ENCODE data around the gene ZBP1. TPM values are rescaled to one million over a fixed set of nuclear protein-coding genes. Genes with fewer than 3 reads are reported as not detected.

ZBP1 gene
- total and polyA plus RNA-seq, 2 experiments from 2014 or later, result not detected

DNA sequence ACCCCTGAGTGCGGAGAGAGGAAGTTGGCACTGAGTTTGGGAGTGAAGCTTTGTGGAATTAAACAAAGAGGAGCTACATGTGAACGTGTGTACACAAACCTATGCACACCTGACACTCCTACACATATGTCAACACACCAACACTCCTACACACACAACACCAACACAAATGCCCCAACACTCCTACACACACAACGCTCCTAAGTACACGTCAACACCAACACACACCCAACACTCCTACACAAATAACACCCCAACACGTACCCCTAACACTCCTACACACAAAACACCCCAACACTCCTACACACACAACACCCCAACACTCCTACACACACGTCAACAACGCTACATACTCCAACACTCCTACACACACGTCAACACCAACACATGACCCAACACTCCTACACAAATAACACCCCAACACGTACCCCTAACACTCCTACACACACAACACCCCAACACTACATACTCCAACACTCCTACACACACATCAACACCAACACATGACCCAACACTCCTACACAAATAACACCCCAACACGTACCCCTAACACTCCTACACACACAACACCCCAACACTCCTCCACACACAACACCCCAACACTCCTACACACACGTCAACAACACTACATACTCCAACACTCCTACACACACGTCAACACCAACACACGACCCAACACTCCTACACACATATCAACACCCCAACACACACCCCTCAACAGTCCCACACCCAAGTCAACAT is 40.1 kb upstream of the ZBP1 start:
- no peak overlapping the region for H3K27ac ChIP-seq
- H3K9me3 ChIP-seq (ENCODE audit: low read depth), result no peaks in the 10 kb centered on the region
- H3K4me1 ChIP-seq (ENCODE audit: low read depth), result no peaks in the 10 kb centered on the region
- H3K4me3 ChIP-seq, result no peak overlapping the region
- DNase-seq (ENCODE audit: low read depth in 1 of 2, low spot score in 1 of 2), result no peak
- TF ChIP-seq, protein P1, sequence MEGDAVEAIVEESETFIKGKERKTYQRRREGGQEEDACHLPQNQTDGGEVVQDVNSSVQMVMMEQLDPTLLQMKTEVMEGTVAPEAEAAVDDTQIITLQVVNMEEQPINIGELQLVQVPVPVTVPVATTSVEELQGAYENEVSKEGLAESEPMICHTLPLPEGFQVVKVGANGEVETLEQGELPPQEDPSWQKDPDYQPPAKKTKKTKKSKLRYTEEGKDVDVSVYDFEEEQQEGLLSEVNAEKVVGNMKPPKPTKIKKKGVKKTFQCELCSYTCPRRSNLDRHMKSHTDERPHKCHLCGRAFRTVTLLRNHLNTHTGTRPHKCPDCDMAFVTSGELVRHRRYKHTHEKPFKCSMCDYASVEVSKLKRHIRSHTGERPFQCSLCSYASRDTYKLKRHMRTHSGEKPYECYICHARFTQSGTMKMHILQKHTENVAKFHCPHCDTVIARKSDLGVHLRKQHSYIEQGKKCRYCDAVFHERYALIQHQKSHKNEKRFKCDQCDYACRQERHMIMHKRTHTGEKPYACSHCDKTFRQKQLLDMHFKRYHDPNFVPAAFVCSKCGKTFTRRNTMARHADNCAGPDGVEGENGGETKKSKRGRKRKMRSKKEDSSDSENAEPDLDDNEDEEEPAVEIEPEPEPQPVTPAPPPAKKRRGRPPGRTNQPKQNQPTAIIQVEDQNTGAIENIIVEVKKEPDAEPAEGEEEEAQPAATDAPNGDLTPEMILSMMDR (IDR thresholded peaks at IDR 0.05; ENCODE audit: low read depth, low read length), result no peak
- H3K36me3 ChIP-seq, result no peaks in the 10 kb centered on the region
- H3K27me3 ChIP-seq, result no peaks in the 10 kb centered on the region

DNA sequence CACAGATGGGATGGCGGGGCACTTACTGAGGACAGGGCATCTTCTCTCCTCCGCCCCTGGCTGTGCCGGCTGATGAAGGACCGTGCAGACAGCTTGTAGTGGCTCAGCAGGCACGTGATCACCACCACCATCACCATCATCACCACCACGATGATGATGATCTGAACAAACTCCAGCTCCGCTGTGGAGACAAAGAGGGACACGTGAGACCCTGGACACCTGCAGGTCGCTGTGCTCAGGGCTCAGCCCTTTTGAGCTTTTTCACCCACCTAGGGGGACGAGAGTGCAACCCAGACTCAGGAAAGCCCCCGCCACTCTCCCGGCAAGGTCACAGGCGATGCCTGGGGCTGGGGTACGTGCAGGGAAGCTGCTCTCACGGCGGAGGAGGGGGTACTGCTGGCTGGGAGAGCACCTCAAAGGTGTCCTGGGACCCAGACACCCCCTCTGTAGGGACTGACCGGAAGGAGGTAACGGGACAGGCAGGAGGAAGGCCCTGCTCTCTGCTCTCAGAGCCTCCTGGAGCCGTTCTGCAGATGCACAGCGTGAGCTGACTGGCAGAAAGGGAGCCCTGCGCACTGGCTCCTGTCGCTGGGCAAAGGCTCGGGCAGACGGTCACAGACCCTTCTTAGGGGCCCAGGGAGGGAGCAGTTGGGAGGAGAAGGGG is 39.4 kb upstream of the ZBP1 start:
- no peaks in the 10 kb centered on the region for H3K27me3 ChIP-seq
- no peaks in the 10 kb centered on the region for H3K9me3 ChIP-seq (ENCODE audit: low read depth)
- no peak overlapping the region for H3K27ac ChIP-seq
- TF ChIP-seq, protein P1 (IDR thresholded peaks at IDR 0.05; ENCODE audit: low read depth, low read length), result no peak
- H3K36me3 ChIP-seq, result no peaks in the 10 kb centered on the region
- no peaks in the 10 kb centered on the region for H3K4me1 ChIP-seq (ENCODE audit: low read depth)
- no peak overlapping the region for H3K4me3 ChIP-seq
- no peak for DNase-seq (ENCODE audit: low read depth in 1 of 2, low spot score in 1 of 2)

DNA sequence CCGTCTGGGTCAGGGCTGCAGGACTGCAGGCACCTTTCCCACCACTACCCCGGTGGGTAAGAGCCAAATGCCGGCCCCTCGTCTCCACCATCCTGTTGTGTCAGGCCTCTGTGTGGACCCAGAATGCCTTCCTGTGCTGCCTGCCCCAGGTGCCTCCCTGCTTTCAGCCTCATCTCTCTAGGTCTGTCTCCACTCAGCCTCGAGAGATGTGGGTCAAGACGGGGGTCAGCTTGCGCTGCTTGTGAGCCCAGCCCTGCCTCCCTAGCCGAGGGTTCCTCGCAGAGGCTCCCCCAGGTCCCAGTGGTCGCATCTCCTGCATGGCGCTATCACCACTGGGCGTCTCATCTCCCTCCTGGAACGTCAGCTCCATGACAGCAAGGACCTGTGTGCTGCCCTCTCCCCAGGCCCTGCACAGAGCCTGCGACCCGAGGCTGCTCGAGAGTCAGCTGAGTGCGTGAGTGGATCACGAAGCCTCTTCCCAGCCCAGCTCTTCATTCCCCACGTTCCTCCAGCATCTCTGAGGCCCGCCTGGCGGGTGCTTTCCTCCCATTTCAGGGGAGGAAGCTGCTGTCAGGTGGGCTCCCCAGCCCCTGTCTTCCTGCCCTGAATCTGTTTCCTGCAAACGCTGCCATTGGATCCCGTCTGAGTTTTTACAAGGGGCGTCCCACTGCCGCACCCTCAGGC is 38.7 kb upstream of the ZBP1 start:
- TF ChIP-seq, protein P1 (IDR thresholded peaks at IDR 0.05; ENCODE audit: low read depth, low read length), result no peak
- Histone ChIP-seq H3K27ac (no peak overlapping the region), H3K36me3 (no peaks in the 10 kb centered on the region), H3K4me1 (ENCODE audit: low read depth) (no peaks in the 10 kb centered on the region), H3K4me3 (no peak overlapping the region), H3K27me3 (no peaks in the 10 kb centered on the region), H3K9me3 (ENCODE audit: low read depth) (no peaks in the 10 kb centered on the region)
- no peak for DNase-seq (ENCODE audit: low read depth in 1 of 2, low spot score in 1 of 2)

DNA sequence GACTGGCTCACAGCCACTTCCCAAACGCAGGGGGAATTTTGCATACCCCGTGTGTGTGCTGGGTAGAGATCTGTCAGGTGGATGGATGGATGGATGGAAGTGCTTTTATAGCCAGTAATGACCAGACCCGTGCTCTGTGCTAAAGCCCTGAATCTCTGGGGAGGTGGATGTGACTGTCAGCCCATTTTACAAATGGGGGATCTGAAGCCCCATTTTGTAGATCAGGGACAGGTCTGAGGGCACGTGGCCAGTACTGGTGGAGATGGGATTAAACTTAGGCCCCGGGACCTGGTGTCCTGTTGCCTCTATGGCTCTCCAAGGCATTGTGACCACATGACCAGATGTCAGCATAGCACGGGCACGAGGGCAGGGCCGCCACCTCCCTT is 38.2 kb upstream of the ZBP1 start:
- DNase-seq (ENCODE audit: low read depth in 1 of 2, low spot score in 1 of 2), result no peak

More for the DNA sequence above, 38.2 kb upstream of the ZBP1 start:
- no peaks in the 10 kb centered on the region for H3K4me1 ChIP-seq (ENCODE audit: low read depth)
- H3K27ac ChIP-seq, result no peak overlapping the region
- TF ChIP-seq, protein P1 (IDR thresholded peaks at IDR 0.05; ENCODE audit: low read depth, low read length), result no peak
- H3K4me3 ChIP-seq, result no peak overlapping the region
- H3K36me3 ChIP-seq, result no peaks in the 10 kb centered on the region
- no peaks in the 10 kb centered on the region for H3K9me3 ChIP-seq (ENCODE audit: low read depth)
- no peaks in the 10 kb centered on the region for H3K27me3 ChIP-seq

Measured in cardiac muscle cell (in vitro differentiated cells and primary cell).